COLO668 (cell line): ENCODE data around the gene SNX19.

Experiments
- DNase-seq: peaks from one replicate; lab custom pipeline; 2025; ENCODE audit not compliant: unreplicated experiment; lab: John Stamatoyannopoulos, UW

SNX19 gene

GRCh38 chr11:130908061-130908460 lies 8.2 kb downstream of the SNX19 start:
- DNase-seq = no peak

DNA sequence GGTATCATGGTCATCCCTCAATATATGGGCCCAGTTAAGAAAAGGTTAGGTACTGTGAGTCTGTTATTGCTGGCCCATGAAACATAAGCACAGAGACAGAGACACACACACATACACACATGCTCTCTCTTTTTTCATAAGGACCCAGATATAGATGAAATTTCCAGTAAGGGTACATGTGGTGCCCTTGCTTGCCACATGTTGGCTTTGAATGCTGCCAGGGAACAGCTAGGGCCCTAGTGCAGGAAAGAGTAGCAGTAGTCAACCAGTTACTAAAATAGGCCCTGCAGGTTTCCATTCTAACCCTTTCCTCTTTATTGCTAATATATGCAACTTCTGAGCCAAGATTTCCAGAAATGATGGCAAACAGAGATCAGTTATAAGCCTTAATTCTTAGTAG lies 9.1 kb downstream of the SNX19 start:
- no peak for DNase-seq

- DNase-seq = no peak
These were observed 9.7 kb downstream of the SNX19 start for GRCh38 chr11:130906616-130907015.

- no peak for DNase-seq
These were observed 10.8 kb downstream of the SNX19 start for GRCh38 chr11:130905512-130905911.

DNA sequence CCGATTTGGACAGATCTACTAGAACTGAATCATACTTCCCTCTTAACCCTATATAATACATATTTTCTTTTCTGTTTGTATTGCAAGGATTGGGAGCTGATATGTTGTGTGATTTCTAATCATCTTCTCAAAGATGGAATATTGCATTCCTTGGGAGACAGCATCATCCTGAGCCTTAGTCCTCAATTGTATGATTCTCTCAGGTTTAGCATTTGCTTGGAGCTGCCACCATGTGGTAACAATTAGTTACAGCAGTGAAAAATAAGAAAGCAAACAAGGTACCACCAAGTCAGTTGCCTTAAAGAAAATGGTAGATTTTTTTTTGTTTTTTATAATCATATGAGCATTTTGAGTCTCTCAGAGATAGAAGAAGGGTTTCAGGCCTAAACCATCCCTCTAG lies 11.9 kb downstream of the SNX19 start:
- DNase-seq = no peak

DNA sequence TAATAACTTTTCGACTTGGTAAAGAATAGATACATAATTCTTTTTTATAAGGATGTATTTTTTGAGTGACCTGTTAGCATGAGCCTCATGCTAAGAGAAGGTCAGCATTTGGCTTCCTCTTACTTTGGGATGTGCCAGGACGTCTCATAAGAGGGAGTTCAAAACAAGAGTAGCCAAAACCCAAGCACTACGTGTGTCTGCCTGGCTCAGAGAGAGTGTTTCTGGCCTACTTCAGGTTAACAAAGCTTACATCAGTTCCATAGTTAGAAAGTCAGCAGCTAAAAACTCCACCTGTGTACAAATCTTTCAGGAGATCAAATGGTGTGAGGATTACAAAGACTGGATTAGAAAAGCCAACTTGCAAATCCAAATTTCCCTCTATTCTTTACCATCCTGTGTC lies 13.9 kb downstream of the SNX19 start:
- DNase-seq = no peak

GRCh38 chr11:130899106-130899505 lies 17.2 kb downstream of the SNX19 start:
- no peak for DNase-seq

GRCh38 chr11:130897262-130898182 lies 18.8 kb downstream of the SNX19 start:
- no peak for DNase-seq

DNA sequence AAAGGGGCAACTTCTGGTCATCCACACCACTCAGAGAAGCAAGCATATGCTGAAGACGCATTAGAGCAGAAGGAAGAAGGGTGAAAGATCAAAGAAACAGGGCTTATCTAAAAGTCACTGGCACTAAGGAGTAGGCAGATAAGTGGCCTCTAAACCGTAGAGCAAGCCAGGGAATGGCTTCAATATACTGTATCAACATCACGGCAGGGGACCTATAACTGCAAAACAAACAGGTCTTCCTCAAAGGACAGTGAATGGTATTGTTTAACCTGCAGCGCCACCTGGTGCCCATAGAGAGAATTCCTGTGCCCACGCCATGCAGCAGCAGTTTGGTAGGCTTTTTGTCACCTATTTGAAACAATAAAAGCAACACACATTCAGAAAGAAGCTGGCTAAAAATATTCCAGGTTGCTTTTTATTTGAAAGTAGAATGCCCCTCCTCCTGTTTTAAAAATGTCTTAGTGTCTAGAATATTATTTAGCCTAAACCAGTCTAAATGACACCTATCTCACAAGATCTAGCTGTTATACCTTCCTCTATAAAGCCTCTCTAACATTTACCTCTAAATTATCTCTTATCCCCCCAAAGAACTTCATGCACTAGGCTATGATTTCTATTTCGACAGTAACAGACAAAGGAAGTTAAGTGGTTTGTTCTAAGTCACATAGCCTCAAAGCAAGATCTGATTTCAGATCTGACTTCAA lies 21.8 kb downstream of the SNX19 start:
- DNase-seq = peak; percentile 72

GRCh38 chr11:130892861-130893260 lies 23.4 kb downstream of the SNX19 start:
- no peak for DNase-seq

- no peak for DNase-seq
These were observed 25.0 kb downstream of the SNX19 start for GRCh38 chr11:130891326-130891725.

- no peak for DNase-seq
These were observed 26.1 kb downstream of the SNX19 start for GRCh38 chr11:130890039-130890745.

- DNase-seq = no peak
These were observed 27.5 kb downstream of the SNX19 start for GRCh38 chr11:130888790-130889189.

DNA sequence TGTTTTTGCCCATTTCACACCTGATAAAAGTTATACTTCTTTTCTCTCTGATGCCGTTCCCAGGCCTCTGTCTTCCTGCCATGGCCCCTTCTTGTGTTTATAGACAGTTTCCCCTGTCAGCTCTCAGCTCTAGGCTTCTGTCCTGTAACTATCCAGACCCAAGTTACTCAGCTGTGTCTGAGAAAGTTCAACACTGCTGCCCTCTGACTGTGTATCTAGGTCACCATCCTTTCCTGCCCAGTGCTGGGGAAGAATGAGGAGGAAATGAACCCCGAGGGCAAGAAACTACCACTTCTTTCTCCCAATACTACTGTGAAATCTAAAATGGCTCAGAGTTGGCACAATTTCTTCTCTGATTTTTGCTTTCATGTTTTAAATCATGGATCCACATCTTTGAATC lies 29.6 kb downstream of the SNX19 start:
- no peak for DNase-seq

GRCh38 chr11:130882138-130882551 lies 34.1 kb downstream of the SNX19 start:
- DNase-seq = no peak

- no peak for DNase-seq
These were observed 34.7 kb downstream of the SNX19 start for GRCh38 chr11:130881475-130882137.

GRCh38 chr11:130879836-130880235 lies 36.4 kb downstream of the SNX19 start:
- no peak for DNase-seq

DNA sequence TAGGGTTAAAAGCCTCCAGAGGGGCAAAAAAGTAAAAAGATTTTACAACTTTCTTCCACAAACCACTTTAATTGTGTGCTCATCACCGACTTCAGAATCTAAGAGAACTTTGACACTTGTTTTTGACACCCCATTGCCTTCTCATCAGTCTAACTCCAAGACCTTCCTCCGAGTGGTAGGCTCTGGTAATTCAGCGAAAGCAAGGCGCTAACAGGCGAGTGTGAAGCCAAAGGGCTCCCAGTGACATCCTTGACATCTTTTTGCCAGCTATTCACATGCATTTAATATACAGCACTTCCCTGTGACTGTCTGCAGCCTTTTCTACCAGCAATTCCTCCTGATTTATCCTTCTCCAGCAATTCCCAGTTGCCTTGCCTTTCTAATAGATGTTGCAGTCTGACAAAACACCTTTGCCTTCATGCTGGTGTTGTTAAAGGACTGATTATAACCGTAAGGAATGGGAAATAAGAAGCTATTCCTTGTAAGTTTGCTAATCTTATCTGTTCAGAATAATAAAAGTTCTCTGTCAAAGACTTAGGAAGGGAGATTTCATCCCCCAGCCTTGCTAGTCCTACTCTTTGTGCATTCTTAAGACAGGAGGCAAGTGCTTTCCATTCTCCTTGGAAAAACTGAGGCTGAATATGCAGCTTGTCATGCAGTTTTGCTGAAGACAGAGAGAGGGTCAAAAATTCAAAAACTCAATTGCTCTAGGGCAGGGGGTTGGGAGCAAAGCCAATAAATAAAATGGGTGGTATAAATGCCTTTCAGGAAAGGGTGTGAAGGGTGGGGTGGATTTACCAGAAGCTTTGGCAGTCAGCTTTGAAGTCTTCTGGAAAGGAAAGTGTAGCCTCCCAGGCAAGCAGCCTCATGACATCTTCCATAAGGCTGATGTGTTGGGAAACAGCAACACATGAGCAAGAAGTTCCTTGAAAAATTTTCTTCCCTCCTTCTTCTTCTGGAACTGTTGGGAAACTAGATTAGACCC lies 39.1 kb downstream of the SNX19 start:
- no peak for DNase-seq

DNA sequence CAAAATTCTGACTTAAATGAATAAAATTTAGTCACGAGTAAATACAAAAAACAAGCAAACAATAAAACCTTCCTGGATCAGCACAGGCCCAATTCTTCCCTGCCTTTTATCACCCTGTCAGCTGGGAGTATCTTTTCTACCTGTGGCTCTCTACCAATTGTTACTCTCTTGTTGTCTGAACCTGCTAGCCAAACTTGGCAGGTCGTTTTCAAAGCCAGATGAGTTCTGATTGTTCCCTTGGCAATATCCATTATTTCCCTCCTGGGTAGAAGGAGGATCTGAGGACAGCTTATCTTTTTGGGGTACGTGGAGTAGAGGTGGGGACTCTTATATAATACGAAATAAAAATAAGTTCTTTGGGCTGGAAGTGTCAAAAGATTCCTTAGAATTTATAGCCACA lies 40.2 kb downstream of the SNX19 start:
- DNase-seq = no peak

GRCh38 chr11:130874955-130875531 lies 41.2 kb downstream of the SNX19 start:
- no peak for DNase-seq
